Measurements from ENCODE around the gene DHX32. TPM values are rescaled to one million over a fixed set of nuclear protein-coding genes. Genes with fewer than 3 reads are reported as not detected.
"Not testable (repeated sequence)": the region's sequence is repeated elsewhere in the genome, so short reads cannot be mapped to it uniquely, and the experiment has no call there.

Gene DHX32
- total RNA-seq, 2 experiments from 2014 or later, result 0.22 to 0.27 TPM

DNA sequence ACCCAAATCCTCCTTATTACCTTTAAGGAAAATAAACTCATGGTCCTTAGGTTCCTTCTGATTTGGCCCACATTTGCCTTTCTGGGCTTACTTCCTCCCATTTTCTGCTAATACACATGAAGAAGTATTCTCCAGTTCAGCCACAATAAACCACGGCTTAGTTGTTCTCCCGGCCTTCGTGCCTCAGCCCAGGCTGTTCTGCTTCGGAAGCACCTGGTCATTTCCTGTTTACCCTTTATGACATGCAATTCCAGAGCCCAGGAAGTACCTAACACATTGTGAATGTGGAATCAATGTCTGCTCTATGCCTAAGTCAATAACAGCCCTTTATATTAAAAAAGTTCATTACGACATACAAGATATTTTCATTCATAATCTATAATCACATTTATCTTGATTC, 11.3 kb upstream of the DHX32 start:
- H3K9me3 ChIP-seq (ENCODE audit: low read length); DNase-seq (ENCODE audit: low spot score); POLR2A ChIA-PET; H4K20me1 ChIP-seq (ENCODE audit: insufficient read depth, low read length); intact Hi-C loops (cut with micrococcal nuclease; ENCODE audit: unreplicated experiment); BruUV-seq (replicated peaks); H3K4me1 ChIP-seq (ENCODE audit: insufficient read depth, low read length, poor library complexity, severe bottlenecking); H2AFZ ChIP-seq (ENCODE audit: low read length); H3K27ac ChIP-seq (ENCODE audit: low read depth, low read length, poor library complexity, severe bottlenecking); H3K4me3 ChIP-seq (ENCODE audit: low read depth, low read length, poor library complexity, severe bottlenecking); H3K36me3 ChIP-seq (ENCODE audit: insufficient read depth, low read length); CTCF ChIA-PET (ENCODE audit: unreplicated experiment); H3K4me2 ChIP-seq (ENCODE audit: low read length); H3K9me2 ChIP-seq (ENCODE audit: insufficient read depth, low read length); H3K79me2 ChIP-seq (ENCODE audit: insufficient read depth, low read depth, low read length): not testable (repeated sequence)

DNA sequence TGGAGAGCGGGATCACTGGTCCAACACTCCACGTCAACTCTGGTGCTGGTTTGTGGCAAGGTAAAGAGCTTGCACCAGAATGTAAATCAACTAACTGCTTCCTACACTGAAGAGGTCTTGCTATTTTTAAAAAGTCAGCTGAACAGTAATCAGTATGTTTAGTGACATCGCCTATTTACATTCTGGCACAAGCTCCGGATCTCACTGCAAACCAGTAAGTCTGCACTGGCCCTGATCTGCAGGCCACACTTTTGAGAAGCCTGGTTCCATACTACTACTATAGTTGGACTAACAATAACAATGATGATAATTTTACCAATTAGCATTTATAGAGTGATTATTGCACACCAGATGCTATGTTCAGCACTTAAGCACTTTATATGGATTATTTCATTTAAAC, 8.3 kb upstream of the DHX32 start:
- H2AFZ ChIP-seq (ENCODE audit: low read length); H3K4me1 ChIP-seq (ENCODE audit: insufficient read depth, low read length, poor library complexity, severe bottlenecking); H3K9me3 ChIP-seq (ENCODE audit: low read length); DNase-seq (ENCODE audit: low spot score); H3K36me3 ChIP-seq (ENCODE audit: insufficient read depth, low read length); H3K4me2 ChIP-seq (ENCODE audit: low read length); intact Hi-C loops (cut with micrococcal nuclease; ENCODE audit: unreplicated experiment); H3K9me2 ChIP-seq (ENCODE audit: insufficient read depth, low read length); H3K4me3 ChIP-seq (ENCODE audit: low read depth, low read length, poor library complexity, severe bottlenecking); BruUV-seq (replicated peaks); H3K27ac ChIP-seq (ENCODE audit: low read depth, low read length, poor library complexity, severe bottlenecking); POLR2A ChIA-PET; H4K20me1 ChIP-seq (ENCODE audit: insufficient read depth, low read length); H3K79me2 ChIP-seq (ENCODE audit: insufficient read depth, low read depth, low read length); CTCF ChIA-PET (ENCODE audit: unreplicated experiment): not testable (repeated sequence)

DNA sequence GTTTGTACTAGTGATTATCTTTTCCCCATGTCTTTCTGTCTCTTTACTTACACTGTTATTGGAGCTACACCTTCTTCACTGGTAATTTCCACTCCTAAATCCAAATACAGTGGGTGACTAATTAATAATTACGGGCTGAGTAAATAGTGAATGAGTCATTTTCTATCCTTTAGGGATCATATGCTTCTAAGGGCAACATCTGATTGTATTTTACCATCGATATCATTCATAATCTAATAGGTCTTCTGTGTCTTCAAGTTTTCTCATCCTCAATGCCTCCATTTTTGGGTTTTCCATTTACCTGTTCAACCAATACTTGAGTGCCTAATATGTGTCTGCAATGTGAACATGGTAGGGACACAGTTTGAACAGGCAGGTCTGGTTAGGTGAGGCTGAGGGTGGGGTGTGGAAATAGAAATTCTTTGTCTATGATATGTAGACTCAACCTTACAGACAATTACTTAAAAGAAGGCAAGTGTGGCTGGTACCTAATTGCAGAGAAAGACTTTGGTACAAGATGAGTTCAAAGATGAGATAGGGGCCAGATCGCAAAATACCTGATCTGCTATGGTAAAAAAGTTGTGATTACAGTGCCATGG, 5.9 kb upstream of the DHX32 start:
- no peak for DNase-seq (ENCODE audit: low spot score)
- POLR2A ChIA-PET, result no interaction called here
- TF ChIP-seq EZH2phosphoT487 (IDR thresholded peaks at IDR 0.05; ENCODE audit: borderline replicate concordance, low read depth, low read length), result no peak
- TF ChIP-seq, protein P1, sequence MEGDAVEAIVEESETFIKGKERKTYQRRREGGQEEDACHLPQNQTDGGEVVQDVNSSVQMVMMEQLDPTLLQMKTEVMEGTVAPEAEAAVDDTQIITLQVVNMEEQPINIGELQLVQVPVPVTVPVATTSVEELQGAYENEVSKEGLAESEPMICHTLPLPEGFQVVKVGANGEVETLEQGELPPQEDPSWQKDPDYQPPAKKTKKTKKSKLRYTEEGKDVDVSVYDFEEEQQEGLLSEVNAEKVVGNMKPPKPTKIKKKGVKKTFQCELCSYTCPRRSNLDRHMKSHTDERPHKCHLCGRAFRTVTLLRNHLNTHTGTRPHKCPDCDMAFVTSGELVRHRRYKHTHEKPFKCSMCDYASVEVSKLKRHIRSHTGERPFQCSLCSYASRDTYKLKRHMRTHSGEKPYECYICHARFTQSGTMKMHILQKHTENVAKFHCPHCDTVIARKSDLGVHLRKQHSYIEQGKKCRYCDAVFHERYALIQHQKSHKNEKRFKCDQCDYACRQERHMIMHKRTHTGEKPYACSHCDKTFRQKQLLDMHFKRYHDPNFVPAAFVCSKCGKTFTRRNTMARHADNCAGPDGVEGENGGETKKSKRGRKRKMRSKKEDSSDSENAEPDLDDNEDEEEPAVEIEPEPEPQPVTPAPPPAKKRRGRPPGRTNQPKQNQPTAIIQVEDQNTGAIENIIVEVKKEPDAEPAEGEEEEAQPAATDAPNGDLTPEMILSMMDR (conservative IDR thresholded peaks at IDR 0.05; ENCODE audit: low read length), result no peak
- Histone ChIP-seq H3K4me3 (ENCODE audit: low read depth, low read length, poor library complexity, severe bottlenecking) (no peak overlapping the region), H3K27ac (ENCODE audit: low read depth, low read length, poor library complexity, severe bottlenecking) (no peak overlapping the region), H4K20me1 (ENCODE audit: insufficient read depth, low read length) (no peaks in the 10 kb centered on the region), H3K4me2 (ENCODE audit: low read length) (no peak overlapping the region), H3K9me3 (ENCODE audit: low read length) (0 out of 2 replicates have a peak, but pooled peaks cover 4% of the 10 kb centered on the region), H3K9me2 (ENCODE audit: insufficient read depth, low read length) (no peaks in the 10 kb centered on the region), H2AFZ (ENCODE audit: low read length) (no peak overlapping the region), H3K4me1 (ENCODE audit: insufficient read depth, low read length, poor library complexity, severe bottlenecking) (no peaks in the 10 kb centered on the region), H3K36me3 (ENCODE audit: insufficient read depth, low read length) (no peaks in the 10 kb centered on the region), H3K79me2 (ENCODE audit: insufficient read depth, low read depth, low read length) (no peaks in the 10 kb centered on the region)
- intact Hi-C loops (cut with micrococcal nuclease; ENCODE audit: unreplicated experiment), result no loop called here
- CTCF ChIA-PET (ENCODE audit: unreplicated experiment), result no interaction called here
- no TSS peak for BruUV-seq (replicated peaks)

DNA sequence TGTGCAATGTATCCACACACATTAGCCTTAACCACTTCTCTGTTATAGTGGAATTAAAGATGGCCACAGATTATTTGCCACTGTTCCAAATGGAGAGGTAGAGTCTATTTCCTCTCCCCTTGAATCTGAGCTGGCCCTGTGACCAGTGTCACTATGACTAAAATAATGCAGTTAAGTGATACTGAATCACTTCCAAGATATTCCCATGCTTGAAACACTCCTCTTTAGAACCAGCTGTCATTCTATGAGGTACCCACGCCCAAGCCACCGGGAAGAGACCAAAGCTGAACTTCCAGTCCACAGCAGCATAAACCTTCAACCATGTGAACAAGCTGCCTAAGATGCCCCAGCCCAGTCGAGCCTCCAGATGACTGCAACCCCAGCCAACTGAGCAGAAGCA, 2.1 kb upstream of the DHX32 start:
- Histone ChIP-seq H3K27ac (ENCODE audit: low read depth, low read length, poor library complexity, severe bottlenecking) (no peak overlapping the region), H3K4me1 (ENCODE audit: insufficient read depth, low read length, poor library complexity, severe bottlenecking) (no peaks in the 10 kb centered on the region), H3K4me3 (ENCODE audit: low read depth, low read length, poor library complexity, severe bottlenecking) (no peak overlapping the region), H2AFZ (ENCODE audit: low read length) (no peak overlapping the region), H3K79me2 (ENCODE audit: insufficient read depth, low read depth, low read length) (no peaks in the 10 kb centered on the region), H3K9me2 (ENCODE audit: insufficient read depth, low read length) (no peaks in the 10 kb centered on the region), H3K9me3 (ENCODE audit: low read length) (no peaks in the 10 kb centered on the region), H4K20me1 (ENCODE audit: insufficient read depth, low read length) (no peaks in the 10 kb centered on the region), H3K36me3 (ENCODE audit: insufficient read depth, low read length) (no peaks in the 10 kb centered on the region), H3K4me2 (ENCODE audit: low read length) (no peak overlapping the region)
- no peak for TF ChIP-seq EZH2phosphoT487 (IDR thresholded peaks at IDR 0.05; ENCODE audit: borderline replicate concordance, low read depth, low read length)
- TF ChIP-seq, protein P1 (conservative IDR thresholded peaks at IDR 0.05; ENCODE audit: low read length), result no peak
- no TSS peak for BruUV-seq (replicated peaks)
- CTCF ChIA-PET (ENCODE audit: unreplicated experiment), result no interaction called here
- intact Hi-C loops (cut with micrococcal nuclease; ENCODE audit: unreplicated experiment), result no loop called here
- no peak for DNase-seq (ENCODE audit: low spot score)
- POLR2A ChIA-PET, result interaction anchor here (0.7 kb wide), 1 partner anchor 472 kb away, joined by 3 read pairs; no protein-coding TSS in a partner anchor

Measured in OCI-LY7 (cell line).